HG03457 (cell line): ENCODE data around the gene AP5B1.

ENCODE experiments used
- ATAC-seq: cut with Tn5 transposase; IDR thresholded peaks from one replicate; pipeline ENCODE4 v1.9.1; 2021; ENCODE audit warnings: moderate number of reproducible peaks; ENCODE audit not compliant: unreplicated experiment

The AP5B1 gene, protein sequence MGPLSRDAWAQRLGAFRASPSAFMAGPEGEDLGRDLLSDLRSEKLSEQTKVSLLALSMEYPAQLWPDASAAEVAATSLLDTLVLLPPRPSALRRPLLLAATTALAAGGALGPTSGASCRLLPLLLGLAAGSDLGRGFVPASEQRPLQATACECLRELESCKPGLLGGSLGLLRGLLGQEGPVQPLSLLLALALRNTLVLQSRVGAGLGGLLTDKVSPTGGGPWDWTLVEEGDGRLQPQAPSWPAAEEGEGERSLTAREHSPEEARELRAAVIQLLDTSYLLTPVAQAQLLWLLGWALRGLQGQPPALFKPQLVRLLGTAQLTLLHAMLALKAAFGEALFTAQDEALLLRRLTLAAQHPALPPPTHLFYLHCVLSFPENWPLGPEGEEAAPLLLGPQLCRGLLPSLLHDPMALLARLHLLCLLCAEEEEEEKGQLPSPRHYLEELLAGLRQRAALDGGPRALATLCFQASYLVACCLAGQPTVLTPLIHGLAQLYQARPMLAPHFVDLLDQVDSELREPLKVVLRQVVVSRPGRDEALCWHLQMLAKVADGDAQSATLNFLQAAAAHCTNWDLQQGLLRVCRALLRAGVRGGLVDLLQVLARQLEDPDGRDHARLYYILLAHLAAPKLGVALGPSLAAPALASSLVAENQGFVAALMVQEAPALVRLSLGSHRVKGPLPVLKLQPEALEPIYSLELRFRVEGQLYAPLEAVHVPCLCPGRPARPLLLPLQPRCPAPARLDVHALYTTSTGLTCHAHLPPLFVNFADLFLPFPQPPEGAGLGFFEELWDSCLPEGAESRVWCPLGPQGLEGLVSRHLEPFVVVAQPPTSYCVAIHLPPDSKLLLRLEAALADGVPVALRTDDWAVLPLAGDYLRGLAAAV

GRCh38 chr11:65780770-65781151 lies at the start of gene AP5B1:
Gene AP5B1, minus strand, starts transcription at chr11:65780976. Its CDS starts 385 bp downstream, at chr11:65780591.
- ATAC-seq = peak; percentile 51

- ATAC-seq = no peak
Measured at GRCh38 chr11:65829459-65829858, 48.7 kb upstream of the AP5B1 start.

- ATAC-seq = no peak
Measured at GRCh38 chr11:65826984-65827735, 46.4 kb upstream of the AP5B1 start.

DNA sequence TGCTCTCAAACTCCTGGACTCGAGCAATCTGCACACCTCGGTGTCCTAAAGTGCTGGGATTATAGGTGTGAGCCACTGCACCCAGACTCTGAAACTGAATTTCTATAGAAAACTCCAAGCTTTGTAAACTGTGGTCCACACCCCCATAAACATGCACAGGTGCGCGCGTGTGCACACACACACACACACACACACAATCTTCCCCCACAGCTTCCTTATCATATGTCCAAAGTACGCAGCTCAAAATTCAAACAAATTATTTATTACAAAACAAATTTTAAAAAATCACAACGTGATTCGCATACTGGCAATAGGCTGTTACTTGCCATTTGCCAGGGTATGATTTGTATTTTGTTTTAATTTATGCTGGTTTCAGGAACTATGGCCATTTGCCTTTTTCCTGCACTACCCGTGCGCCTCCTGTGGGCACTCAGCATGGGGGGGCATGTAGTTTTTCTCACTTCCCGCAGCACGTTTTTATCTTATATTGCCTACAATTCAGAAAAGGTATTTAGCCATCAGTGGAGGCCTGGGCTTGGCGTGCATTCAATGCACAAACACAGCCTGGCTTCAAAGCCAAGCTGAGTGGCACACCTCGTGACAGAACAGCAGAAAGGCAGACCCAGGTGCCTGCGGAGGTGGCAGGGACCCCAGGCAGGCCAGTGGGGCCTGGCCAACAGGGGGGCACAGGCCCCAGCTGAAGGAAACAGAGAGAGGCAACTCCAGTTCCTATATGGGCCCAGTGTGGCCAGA lies 42.2 kb upstream of the AP5B1 start:
- ATAC-seq = no peak

DNA sequence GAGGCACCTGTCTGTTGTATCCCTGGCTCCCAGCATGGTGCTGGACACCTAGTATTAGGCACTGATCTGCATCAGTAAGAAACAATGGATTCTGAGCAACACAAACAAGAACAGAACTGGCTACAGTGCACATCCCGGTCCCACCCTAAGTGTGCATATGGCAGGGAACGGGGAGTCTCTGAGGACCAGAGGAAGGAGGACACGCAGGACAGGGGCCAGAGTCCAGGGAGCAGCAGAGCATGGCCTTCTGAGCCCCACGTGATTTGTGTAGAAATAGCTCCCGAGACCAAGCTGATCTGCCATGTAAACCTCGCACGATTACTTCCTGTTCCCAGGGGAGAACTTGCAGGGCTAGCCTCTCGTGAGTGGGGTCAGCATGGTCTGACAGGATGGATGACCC lies 40.3 kb upstream of the AP5B1 start:
- no peak for ATAC-seq

DNA sequence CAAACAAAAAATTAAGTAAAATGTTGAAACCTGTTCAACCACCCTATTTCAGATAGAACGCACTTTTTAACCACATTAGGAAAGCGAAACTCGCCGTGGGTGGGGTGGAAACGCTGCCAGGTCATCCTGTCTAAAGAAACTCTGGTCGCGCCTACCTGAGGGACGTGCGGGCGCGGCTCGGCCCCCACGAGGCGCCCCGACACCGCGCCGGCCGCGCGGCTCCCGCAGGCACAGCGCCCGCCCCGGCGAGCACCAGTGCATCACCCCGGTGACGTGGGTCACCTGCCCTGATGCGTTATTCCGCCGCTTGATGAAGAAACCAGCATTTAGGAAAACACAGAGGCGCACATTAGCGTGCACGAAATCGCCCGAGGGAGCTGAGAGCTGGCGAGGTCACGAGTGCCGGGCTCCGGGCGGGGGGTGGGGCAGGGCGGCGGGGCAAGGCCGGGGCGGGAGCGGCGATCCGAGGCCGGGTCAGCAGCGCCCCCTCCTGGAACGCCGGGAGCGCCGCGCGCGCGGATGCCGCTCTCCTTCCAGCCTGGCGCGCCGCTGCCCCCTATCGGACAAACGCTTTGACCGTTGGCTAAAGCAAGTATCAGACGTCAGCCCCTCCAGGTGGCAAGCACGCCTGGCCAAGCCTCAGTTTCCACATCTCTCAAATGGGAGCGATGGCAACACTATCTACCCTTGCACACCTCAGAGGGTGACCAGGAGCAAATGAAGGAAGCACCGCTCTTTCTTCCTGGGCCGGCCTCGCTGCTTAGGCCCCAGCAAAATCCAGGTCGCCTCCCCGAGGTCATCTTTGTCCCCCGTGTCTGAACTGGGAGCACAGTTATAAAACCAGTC lies 37.3 kb upstream of the AP5B1 start:
- ATAC-seq = no peak

GRCh38 chr11:65817312-65817834 lies 36.6 kb upstream of the AP5B1 start:
- ATAC-seq = no peak

DNA sequence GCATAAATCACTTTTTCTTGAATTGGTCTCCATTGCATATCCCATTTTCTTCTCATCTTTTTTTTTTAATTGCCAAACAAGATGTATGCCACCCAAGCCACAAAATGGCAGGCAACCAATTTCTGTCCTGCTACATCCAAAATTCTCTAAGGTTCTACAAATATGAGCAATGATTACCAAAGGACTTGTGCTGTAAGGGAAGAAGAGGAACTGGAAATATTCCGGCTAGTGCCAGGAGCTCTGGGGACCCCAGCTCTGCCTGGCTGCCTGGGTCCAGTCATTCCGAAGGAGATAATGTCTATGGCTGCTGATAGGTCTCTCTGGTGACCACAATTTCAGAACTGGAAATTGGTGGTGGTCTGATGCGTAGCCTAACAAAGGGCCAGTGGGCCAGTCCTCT lies 35.9 kb upstream of the AP5B1 start:
- ATAC-seq = no peak

- ATAC-seq = no peak
Measured at GRCh38 chr11:65814986-65815565, 34.3 kb upstream of the AP5B1 start.

- ATAC-seq = no peak
Measured at GRCh38 chr11:65814131-65814985, 33.6 kb upstream of the AP5B1 start.

DNA sequence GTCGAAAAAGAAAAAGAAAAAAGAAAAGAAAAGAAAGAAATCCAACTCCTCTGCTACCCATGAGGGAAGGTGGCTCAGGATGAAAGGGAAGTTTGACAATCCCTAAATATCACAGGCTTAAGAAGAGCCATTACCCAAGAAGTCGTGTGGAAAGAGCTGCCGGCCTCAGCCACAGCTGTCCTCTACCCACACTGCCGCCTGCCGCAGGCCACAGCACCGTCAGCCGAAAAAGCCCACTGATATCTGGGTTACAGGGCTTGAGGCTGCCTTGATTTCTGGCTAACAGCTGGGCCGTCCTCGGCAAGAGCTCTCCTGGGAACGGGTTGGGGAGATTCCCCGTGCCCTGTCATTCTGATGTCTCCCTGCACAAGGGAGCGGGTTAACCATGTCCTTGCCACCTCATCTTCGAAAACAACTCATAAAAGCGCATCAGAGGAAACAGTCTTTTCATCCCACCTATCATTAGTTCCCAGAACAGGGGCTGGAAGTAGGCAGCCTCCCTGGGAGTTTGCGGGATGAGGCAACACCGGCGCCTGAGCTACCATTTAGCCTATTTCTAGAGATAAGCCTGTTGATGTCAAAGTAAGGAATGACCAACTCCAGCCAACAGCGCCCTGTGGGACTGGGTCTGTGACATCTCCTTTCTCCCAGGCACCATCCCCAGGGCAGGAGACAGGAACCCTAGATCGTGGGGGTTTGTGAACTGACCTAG lies 31.1 kb upstream of the AP5B1 start:
- ATAC-seq = no peak

DNA sequence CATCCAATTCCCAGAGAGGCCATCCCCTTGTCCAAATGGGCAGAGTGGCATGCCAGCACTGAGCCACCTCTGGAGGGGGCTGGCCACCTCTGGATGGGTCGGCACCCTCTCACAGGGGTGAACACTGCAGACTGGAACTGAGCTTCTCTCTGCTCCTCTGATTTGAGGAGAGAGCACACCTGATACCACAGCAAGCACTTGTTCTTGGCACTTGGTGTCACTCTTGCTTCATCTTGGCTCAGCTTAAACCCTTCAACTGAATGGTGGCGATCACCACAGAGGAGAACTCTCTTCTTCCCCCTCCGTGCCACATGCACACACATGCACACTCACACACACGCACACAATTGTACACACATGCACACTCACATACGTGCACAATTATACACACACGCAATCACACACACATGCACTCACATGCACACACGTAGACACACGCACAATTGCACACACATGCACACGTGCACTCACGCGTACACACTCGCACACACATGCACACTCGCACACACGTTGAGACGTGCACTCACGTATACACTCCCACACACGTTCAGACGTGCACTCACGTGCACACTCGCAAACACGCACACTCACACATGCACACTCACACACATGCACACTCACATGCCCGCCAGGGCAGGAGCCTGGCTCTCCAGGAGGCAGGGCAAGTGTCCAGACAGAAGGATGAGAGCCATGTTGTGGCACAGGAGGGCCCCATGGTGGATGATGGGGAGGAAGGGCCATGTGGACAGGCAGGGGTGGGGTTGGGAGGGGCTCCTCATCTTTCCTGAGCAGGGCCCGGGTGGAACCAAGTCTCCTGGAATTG lies 29.5 kb upstream of the AP5B1 start:
- no peak for ATAC-seq

GRCh38 chr11:65809496-65809895 lies 28.7 kb upstream of the AP5B1 start:
- no peak for ATAC-seq

DNA sequence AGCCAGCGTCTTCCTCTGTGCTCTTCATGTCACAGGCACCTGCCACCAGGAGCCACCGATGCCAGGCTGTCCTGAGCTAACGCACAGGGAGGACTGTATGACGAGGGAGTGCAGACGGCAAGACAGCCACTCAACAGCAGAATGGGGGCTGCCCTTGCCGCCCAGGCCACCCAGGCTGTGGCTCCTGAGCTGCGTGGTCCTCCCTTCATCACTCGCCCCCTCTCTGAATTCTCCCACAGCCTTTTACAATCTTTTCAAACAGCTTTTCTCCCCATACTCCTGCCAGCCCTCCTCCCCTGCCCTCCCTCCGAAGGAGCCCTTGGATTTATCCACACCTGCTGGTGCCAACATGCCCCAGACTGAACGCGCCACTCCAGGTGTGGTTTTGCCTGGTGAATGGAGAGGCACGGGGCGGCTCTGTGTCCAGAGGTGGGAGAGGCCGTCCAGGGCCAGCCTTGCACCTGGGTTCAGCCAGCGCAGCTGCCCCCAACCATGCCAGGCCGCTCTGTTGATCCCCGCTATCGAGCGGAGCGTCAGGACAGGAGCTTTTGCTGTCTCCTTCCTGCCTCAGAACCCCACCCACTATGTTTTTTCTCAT lies 28.1 kb upstream of the AP5B1 start:
- ATAC-seq = no peak

- ATAC-seq = no peak
Measured at GRCh38 chr11:65806979-65807378, 26.2 kb upstream of the AP5B1 start.

- ATAC-seq = no peak
Measured at GRCh38 chr11:65803797-65804492, 23.2 kb upstream of the AP5B1 start.
